ENCODE measurements around the gene TPRG1L.

GRCh38 chr1:3652548-3653285, 27.9 kb downstream of the TPRG1L start:
- TF ChIP-seq, protein P1, sequence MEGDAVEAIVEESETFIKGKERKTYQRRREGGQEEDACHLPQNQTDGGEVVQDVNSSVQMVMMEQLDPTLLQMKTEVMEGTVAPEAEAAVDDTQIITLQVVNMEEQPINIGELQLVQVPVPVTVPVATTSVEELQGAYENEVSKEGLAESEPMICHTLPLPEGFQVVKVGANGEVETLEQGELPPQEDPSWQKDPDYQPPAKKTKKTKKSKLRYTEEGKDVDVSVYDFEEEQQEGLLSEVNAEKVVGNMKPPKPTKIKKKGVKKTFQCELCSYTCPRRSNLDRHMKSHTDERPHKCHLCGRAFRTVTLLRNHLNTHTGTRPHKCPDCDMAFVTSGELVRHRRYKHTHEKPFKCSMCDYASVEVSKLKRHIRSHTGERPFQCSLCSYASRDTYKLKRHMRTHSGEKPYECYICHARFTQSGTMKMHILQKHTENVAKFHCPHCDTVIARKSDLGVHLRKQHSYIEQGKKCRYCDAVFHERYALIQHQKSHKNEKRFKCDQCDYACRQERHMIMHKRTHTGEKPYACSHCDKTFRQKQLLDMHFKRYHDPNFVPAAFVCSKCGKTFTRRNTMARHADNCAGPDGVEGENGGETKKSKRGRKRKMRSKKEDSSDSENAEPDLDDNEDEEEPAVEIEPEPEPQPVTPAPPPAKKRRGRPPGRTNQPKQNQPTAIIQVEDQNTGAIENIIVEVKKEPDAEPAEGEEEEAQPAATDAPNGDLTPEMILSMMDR (IDR thresholded peaks at IDR 0.05), result no peak
- no peak for TF ChIP-seq POLR2A (IDR thresholded peaks at IDR 0.05)

Data from esophagus squamous epithelium (tissue), 4 donors.